OCI-LY1 (cell line): Measurements from ENCODE around the gene DYSF.

Experiments used
- H2AFZ ChIP-seq: fragments of 200-600 bp; sonication (generic), shearing (Covaris generic); 2 replicates; pipeline ENCODE4 v1.6.0; 2014; ENCODE audit warnings: antibody characterized with exemption, mild to moderate bottlenecking, low read length
- H3F3A ChIP-seq: fragments of 200-600 bp; sonication (generic), shearing (Covaris generic); 2 replicates; pipeline ENCODE4 v1.6.0; 2014; ENCODE audit warnings: mild to moderate bottlenecking, antibody characterized with exemption, low read length, moderate library complexity; ENCODE audit not compliant: insufficient read depth
- H3K27ac ChIP-seq: fragments of 200-600 bp; sonication (generic); 2 replicates; pipeline ENCODE4 v1.5.1; 2014; ENCODE audit warnings: low read length, mixed run types, mild to moderate bottlenecking, low read depth; ENCODE audit not compliant: poor library complexity, severe bottlenecking
- H3K27me3 ChIP-seq: fragments of 200-600 bp; sonication (generic); 2 replicates; pipeline ENCODE4 v1.6.0; 2014; ENCODE audit warnings: antibody characterized with exemption, mild to moderate bottlenecking, low read length, moderate library complexity; ENCODE audit not compliant: insufficient read depth
- H3K36me3 ChIP-seq: fragments of 200-600 bp; sonication (generic); 2 replicates; pipeline ENCODE4 v1.6.1; 2014; ENCODE audit warnings: mild to moderate bottlenecking, antibody characterized with exemption, low read length, moderate library complexity, mixed read lengths; ENCODE audit not compliant: insufficient read depth
- H3K4me1 ChIP-seq: fragments of 200-600 bp; sonication (generic); 2 replicates; pipeline ENCODE4 v1.5.1; 2014; ENCODE audit warnings: mild to moderate bottlenecking, low read length, moderate library complexity; ENCODE audit not compliant: insufficient read depth, severe bottlenecking
- H3K4me2 ChIP-seq: fragments of 200-600 bp; sonication (generic), shearing (Covaris generic); 2 replicates; pipeline ENCODE4 v1.6.1; 2014; ENCODE audit warnings: low read length
- H3K4me3 ChIP-seq: fragments of 200-600 bp; sonication (generic); 2 replicates; pipeline ENCODE4 v1.5.1; 2014; ENCODE audit warnings: low read length, low read depth, mild to moderate bottlenecking, mixed read lengths; ENCODE audit not compliant: poor library complexity, severe bottlenecking
- H3K79me2 ChIP-seq: fragments of 200-600 bp; shearing (Covaris generic); 2 replicates; pipeline ENCODE4 v1.6.1; 2016; ENCODE audit warnings: mixed run types, low read length, mixed read lengths; ENCODE audit not compliant: insufficient read depth
- H3K9ac ChIP-seq: fragments of 200-600 bp; sonication (generic), shearing (Covaris generic); 2 replicates; pipeline ENCODE4 v1.6.1; 2014; ENCODE audit warnings: mild to moderate bottlenecking, low read length, mixed read lengths
- H3K9me2 ChIP-seq: fragments of 200-600 bp; sonication (generic), shearing (Covaris generic); 2 replicates; pipeline ENCODE4 v1.6.1; 2014; ENCODE audit warnings: low read depth, mild to moderate bottlenecking, low read length, mixed read lengths
- H3K9me3 ChIP-seq: fragments of 200-600 bp; shearing (Covaris generic); 2 replicates; pipeline ENCODE4 v1.6.1; 2014; ENCODE audit warnings: low read length, mixed read lengths
- H4K20me1 ChIP-seq: fragments of 200-600 bp; sonication (generic), shearing (Covaris generic); 2 replicates; pipeline ENCODE4 v1.6.0; 2016; ENCODE audit warnings: mild to moderate bottlenecking, low read length; ENCODE audit not compliant: insufficient read depth
- CTCF ChIP-seq: fragments of 200-600 bp; sonication (generic), shearing (Covaris generic); IDR thresholded peaks from 2 replicates; pipeline ENCODE4 v1.5.1; 2017; ENCODE audit warnings: mild to moderate bottlenecking, antibody characterized with exemption, low read length, moderate library complexity, mixed read lengths
- EZH2 ChIP-seq: fragments of 200-600 bp; sonication (generic), shearing (Covaris generic); IDR thresholded peaks from 2 replicates; pipeline ENCODE4 v1.8.0; 2017; ENCODE audit warnings: borderline replicate concordance, mixed run types, mild to moderate bottlenecking, antibody characterized with exemption, low read length, moderate library complexity, mixed read lengths

The DYSF gene

GRCh38 chr2:71619230-71619741 lies 165.9 kb downstream of the DYSF start:
- H3K27me3 ChIP-seq, result no peaks in the 10 kb centered on the region
- H3K9me2 ChIP-seq, result no peaks in the 10 kb centered on the region
- H3K79me2 ChIP-seq, result no peaks in the 10 kb centered on the region
- TF ChIP-seq EZH2 (no peak), CTCF (no peak)
- H3K9me3 ChIP-seq, result no peaks in the 10 kb centered on the region
- H3K27ac ChIP-seq, result no peak overlapping the region
- no peak overlapping the region for H3K9ac ChIP-seq
- H4K20me1 ChIP-seq, result no peaks in the 10 kb centered on the region
- H3K36me3 ChIP-seq, result no peaks in the 10 kb centered on the region
- H3K4me3 ChIP-seq, result no peak overlapping the region
- H3K4me2 ChIP-seq, result no peak overlapping the region
- H3K4me1 ChIP-seq, result no peaks in the 10 kb centered on the region
- no peak overlapping the region for H2AFZ ChIP-seq
- H3F3A ChIP-seq, result no peaks in the 10 kb centered on the region

- TF ChIP-seq CTCF (no peak), EZH2 (no peak)
- Histone ChIP-seq H3K9me2 (no peaks in the 10 kb centered on the region), H4K20me1 (no peaks in the 10 kb centered on the region), H3K36me3 (no peaks in the 10 kb centered on the region), H3K4me1 (no peaks in the 10 kb centered on the region), H3F3A (no peaks in the 10 kb centered on the region), H3K4me2 (no peak overlapping the region), H3K9ac (no peak overlapping the region), H3K4me3 (no peak overlapping the region), H2AFZ (no peak overlapping the region), H3K79me2 (no peaks in the 10 kb centered on the region), H3K27ac (no peak overlapping the region), H3K9me3 (no peaks in the 10 kb centered on the region), H3K27me3 (no peaks in the 10 kb centered on the region)
These were observed 166.8 kb downstream of the DYSF start for GRCh38 chr2:71620116-71620515.

- H3K4me2 ChIP-seq, result no peak overlapping the region
- no peaks in the 10 kb centered on the region for H3K27me3 ChIP-seq
- no peaks in the 10 kb centered on the region for H3K9me3 ChIP-seq
- no peak overlapping the region for H3K4me3 ChIP-seq
- H2AFZ ChIP-seq, result no peak overlapping the region
- H3K27ac ChIP-seq, result no peak overlapping the region
- no peaks in the 10 kb centered on the region for H3K4me1 ChIP-seq
- no peaks in the 10 kb centered on the region for H3K36me3 ChIP-seq
- no peak overlapping the region for H3K9ac ChIP-seq
- no peaks in the 10 kb centered on the region for H4K20me1 ChIP-seq
- no peaks in the 10 kb centered on the region for H3K79me2 ChIP-seq
- no peaks in the 10 kb centered on the region for H3K9me2 ChIP-seq
- H3F3A ChIP-seq, result no peaks in the 10 kb centered on the region
- TF ChIP-seq EZH2 (no peak), CTCF (no peak)
These were observed 167.5 kb downstream of the DYSF start for GRCh38 chr2:71620851-71621251.
